K562 (cell line): ENCODE results near the gene HOXB4. TPM values are rescaled to one million over a fixed set of nuclear protein-coding genes. Genes with fewer than 3 reads are reported as not detected.

Experiments used
- ATF1 ChIP-seq, 2 experiments: fragments of 450-650 bp in 1 of 2; IDR thresholded peaks; 2 replicates each; pipeline ENCODE4 v1.6.1; 2016; ENCODE audit warnings: missing compliant biosample characterization in 1 of 2, missing genetic modification characterization in 1 of 2
- CTBP1 ChIP-seq: fragments of 450-650 bp; IDR thresholded peaks from 2 replicates; pipeline ENCODE4 v1.6.1; 2016; ENCODE audit warnings: borderline replicate concordance
- ESRRA ChIP-seq: fragments of 450-650 bp; IDR thresholded peaks from 2 replicates; pipeline ENCODE4 v1.6.1; 2014; ENCODE audit warnings: low read depth, mild to moderate bottlenecking, moderate library complexity, borderline replicate concordance
- HIVEP1 ChIP-seq: fragments of 250-450 bp; sonication (Bioruptor Pico); IDR thresholded peaks from 2 replicates; pipeline ENCODE4 v1.4.0; 2020; ENCODE audit warnings: mild to moderate bottlenecking
- NR2C2 ChIP-seq, 2 experiments: fragments of 200-800 bp in 1 of 2; sonication (Bioruptor generic) in 1 of 2; sonication (generic) in 1 of 2; formaldehyde crosslinking in 1 of 2; IDR thresholded peaks; 2 replicates each; pipeline versions ENCODE4 v1.6.1 to v1.8.0; 2016 to 2022; ENCODE audit warnings: mild to moderate bottlenecking in 1 of 2, missing compliant biosample characterization in 1 of 2, missing genetic modification characterization in 1 of 2, missing genetic modification reagents in 1 of 2
- PML ChIP-seq: IDR thresholded peaks from 2 replicates; pipeline ENCODE4 v1.6.1; 2012; ENCODE audit warnings: low read length, inconsistent platforms
- TRIM24 ChIP-seq, 2 experiments: fragments of 450-650 bp; IDR thresholded peaks; 2 replicates each; pipeline ENCODE4 v1.6.1; 2016
- ZFP36 ChIP-seq: fragments of 150-350 bp; IDR thresholded peaks from 2 replicates; pipeline ENCODE4 v1.6.1; 2018; ENCODE audit warnings: low read length, low read depth; ENCODE audit not compliant: partially characterized antibody
- ZNF121 ChIP-seq: sonication (generic); formaldehyde crosslinking; conservative IDR thresholded peaks from 2 replicates; pipeline ENCODE4 v1.8.0; 2022; ENCODE audit warnings: missing genetic modification reagents
- ZNF184 ChIP-seq: sonication (generic); formaldehyde crosslinking; IDR thresholded peaks from 2 replicates; pipeline ENCODE4 v1.5.0; 2020; ENCODE audit warnings: missing genetic modification reagents
- ZNF224 ChIP-seq: sonication (generic); formaldehyde crosslinking; IDR thresholded peaks from 2 replicates; pipeline ENCODE4 v1.8.0; 2022; ENCODE audit warnings: mild to moderate bottlenecking, missing genetic modification reagents
- ZNF584 ChIP-seq: fragments of 200-800 bp; sonication (Bioruptor generic); IDR thresholded peaks from 2 replicates; pipeline ENCODE4 v1.6.1; 2016; ENCODE audit warnings: low read depth, mild to moderate bottlenecking, missing genetic modification characterization, missing compliant biosample characterization
- ZNF79 ChIP-seq: fragments of 250-450 bp; sonication (Bioruptor Pico); IDR thresholded peaks from 2 replicates; pipeline ENCODE4 v1.4.0; 2020; ENCODE audit warnings: low read depth, mild to moderate bottlenecking, moderate library complexity
- polyA plus RNA-seq, 8 experiments: library from polyadenylated mRNA; depleted of rRNA in 4 of 8; stranded (reverse) in 5 of 8; unstranded in 3 of 8; fragments of >200 nt; fragmentation: Nextera tagmentation in 2 of 8; fragmentation: Illumina TruSeq in 1 of 8; extraction: Ambion mirVana in 2 of 8; extraction: Trizol in 1 of 8; gene quantifications; 2 replicates each; pipeline versions ENCODE4 v1.2.1 to v1.2.3, GENCODE V29; 2011 to 2014; ENCODE audit warnings: inconsistent platforms in 1 of 8, missing spikeins in 1 of 8
- total RNA-seq, 7 experiments: library from RNA; depleted of rRNA in 6 of 7; stranded (reverse); fragments of >200 nt in 6 of 7; fragmentation: Illumina TruSeq in 2 of 7; extraction: Trizol in 2 of 7; gene quantifications; 2 replicates each; pipeline versions ENCODE4 v1.2.1 to v1.2.3, GENCODE V29; 2011 to 2021; ENCODE audit warnings: low replicate concordance in 1 of 7
- TF ChIP-seq, protein P1 (sequence below): fragments of 450-650 bp; IDR thresholded peaks from 2 replicates; pipeline ENCODE4 v1.7.0; 2016; ENCODE audit warnings: borderline replicate concordance
- TF ChIP-seq, protein P2 (sequence below): fragments of 450-650 bp; IDR thresholded peaks from 2 replicates; pipeline ENCODE4 v1.6.1; 2018; ENCODE audit warnings: mild to moderate bottlenecking, low read depth; ENCODE audit not compliant: partially characterized antibody

The HOXB4 gene
- total and polyA plus RNA-seq, 9 of the 15 experiments (the other 6 are each of a cell fraction or from before 2014, with no cell fraction given), result 1.6 to 34.9 (median 14.9) TPM

DNA sequence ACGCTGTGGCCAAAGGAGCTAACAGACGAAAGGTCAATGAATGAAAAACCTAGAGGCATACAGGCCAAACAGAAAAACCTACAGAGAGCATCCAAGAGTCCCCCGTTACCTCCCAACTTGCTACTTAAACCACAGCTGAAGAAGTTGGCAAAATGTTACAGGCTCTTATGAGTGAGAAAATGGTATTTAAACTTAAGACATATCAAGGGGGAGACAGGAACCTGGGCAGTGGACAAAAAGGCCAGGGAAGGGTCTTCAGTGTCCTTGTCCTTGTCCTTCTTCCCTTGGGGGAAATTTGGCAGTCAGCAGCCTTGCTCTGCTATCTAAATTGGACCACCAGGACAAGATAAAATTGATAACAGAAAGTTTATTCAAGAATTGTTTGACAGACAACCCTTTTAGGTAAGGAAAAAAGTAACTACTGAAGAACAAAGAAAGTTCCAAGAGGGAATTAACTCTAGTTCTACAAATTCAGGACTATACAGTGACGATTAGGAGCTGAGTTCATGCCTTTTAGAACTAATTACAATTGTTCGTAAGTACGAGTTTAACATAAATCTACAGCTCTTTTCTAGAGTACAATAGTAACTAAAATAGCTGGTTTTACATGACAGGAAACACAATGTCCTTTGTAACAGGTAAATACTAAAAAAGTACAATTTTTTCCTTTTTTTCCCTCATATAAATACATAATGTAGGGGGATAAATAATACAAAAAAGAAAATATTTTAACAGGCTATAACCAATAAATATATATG is 29.4 kb downstream of the HOXB4 start (continued):
- TF ChIP-seq ATF1 (CRISPR knock-in tag; IDR thresholded peaks at IDR 0.05) (no peak), ATF1 (tag; IDR thresholded peaks at IDR 0.05) (0 out of 2 replicates have a peak, but pooled peaks have one; percentile 0), ESRRA (peak; percentile 56; the same call in 1 of the 2 replicates), ZNF584 (0 out of 2 replicates have a peak, but pooled peaks have one; percentile 40), ZNF184 (CRISPR knock-in tag) (no peak), ZNF224 (CRISPR knock-in tag) (no peak), HIVEP1 (CRISPR knock-in tag) (no peak), ZFP36 (no peak), ZNF79 (CRISPR knock-in tag) (peak; percentile 20; the same call in 1 of the 2 replicates), CTBP1 (no peak), NR2C2 (CRISPR knock-in tag; IDR thresholded peaks at IDR 0.05) (no peak), NR2C2 (tag; IDR thresholded peaks at IDR 0.05) (0 out of 2 replicates have a peak, but pooled peaks have one; percentile 32), ZNF121 (CRISPR knock-in tag) (no peak), TRIM24 (IDR thresholded peaks at IDR 0.05) (0 out of 4 replicates have a peak, but pooled peaks of 1 of the 2 experiments have one; percentile 5), PML (peak; percentile 11; the same call in 1 of the 2 replicates)
- TF ChIP-seq, protein P1, sequence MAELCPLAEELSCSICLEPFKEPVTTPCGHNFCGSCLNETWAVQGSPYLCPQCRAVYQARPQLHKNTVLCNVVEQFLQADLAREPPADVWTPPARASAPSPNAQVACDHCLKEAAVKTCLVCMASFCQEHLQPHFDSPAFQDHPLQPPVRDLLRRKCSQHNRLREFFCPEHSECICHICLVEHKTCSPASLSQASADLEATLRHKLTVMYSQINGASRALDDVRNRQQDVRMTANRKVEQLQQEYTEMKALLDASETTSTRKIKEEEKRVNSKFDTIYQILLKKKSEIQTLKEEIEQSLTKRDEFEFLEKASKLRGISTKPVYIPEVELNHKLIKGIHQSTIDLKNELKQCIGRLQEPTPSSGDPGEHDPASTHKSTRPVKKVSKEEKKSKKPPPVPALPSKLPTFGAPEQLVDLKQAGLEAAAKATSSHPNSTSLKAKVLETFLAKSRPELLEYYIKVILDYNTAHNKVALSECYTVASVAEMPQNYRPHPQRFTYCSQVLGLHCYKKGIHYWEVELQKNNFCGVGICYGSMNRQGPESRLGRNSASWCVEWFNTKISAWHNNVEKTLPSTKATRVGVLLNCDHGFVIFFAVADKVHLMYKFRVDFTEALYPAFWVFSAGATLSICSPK, result no peak
- TF ChIP-seq, protein P2, sequence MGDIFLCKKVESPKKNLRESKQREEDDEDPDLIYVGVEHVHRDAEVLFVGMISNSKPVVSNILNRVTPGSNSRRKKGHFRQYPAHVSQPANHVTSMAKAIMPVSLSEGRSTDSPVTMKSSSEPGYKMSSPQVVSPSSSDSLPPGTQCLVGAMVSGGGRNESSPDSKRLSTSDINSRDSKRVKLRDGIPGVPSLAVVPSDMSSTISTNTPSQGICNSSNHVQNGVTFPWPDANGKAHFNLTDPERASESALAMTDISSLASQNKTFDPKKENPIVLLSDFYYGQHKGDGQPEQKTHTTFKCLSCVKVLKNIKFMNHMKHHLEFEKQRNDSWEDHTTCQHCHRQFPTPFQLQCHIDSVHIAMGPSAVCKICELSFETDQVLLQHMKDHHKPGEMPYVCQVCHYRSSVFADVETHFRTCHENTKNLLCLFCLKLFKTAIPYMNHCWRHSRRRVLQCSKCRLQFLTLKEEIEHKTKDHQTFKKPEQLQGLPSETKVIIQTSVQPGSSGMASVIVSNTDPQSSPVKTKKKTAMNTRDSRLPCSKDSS, result no peak
